CD4-positive, alpha-beta memory T cell (primary cell): ENCODE measurements around the gene PARP8. TPM values are rescaled to one million over a fixed set of nuclear protein-coding genes. Genes with fewer than 3 reads are reported as not detected.

ENCODE experiments used
- CTCF ChIA-PET: fragments of 350-600 bp; sonication (Branson Sonifier 250); formaldehyde crosslinking; loops from one replicate; lab custom pipeline; 2021; ENCODE audit warnings: inconsistent platforms; ENCODE audit not compliant: partially characterized antibody; lab: Charles Lee
- POLR2A ChIA-PET: fragments of 350-600 bp; sonication (Branson Sonifier 250); formaldehyde crosslinking; loops from one replicate; lab custom pipeline; 2021; ENCODE audit not compliant: partially characterized antibody; lab: Charles Lee
- DNase-seq, 5 donors: peaks; one replicate each; pipeline versions ENCODE4 v3.0.0 to v3.0.0-alpha.2; 2020 to 2022; ENCODE audit warnings: mixed read lengths in 1 of 5
- H3K27ac ChIP-seq: one replicate; pipeline ENCODE4 v1.7.0; 2013; ENCODE audit warnings: low read depth, low read length
- H3K27me3 ChIP-seq: 2 replicates; pipeline ENCODE4 v1.7.0; 2013; ENCODE audit warnings: mild to moderate bottlenecking, low read length, moderate library complexity; ENCODE audit not compliant: insufficient read depth
- H3K36me3 ChIP-seq: 2 replicates; pipeline ENCODE4 v1.7.0; 2013; ENCODE audit warnings: mild to moderate bottlenecking, low read length, moderate library complexity; ENCODE audit not compliant: insufficient read depth
- H3K4me1 ChIP-seq: 2 replicates; pipeline ENCODE4 v1.7.0; 2013; ENCODE audit warnings: mild to moderate bottlenecking, low read length, moderate library complexity; ENCODE audit not compliant: insufficient read depth
- H3K4me3 ChIP-seq, 2 donors: one replicate each; pipeline ENCODE4 v1.7.0; 2013; ENCODE audit warnings: low read length in 2 of 2, mild to moderate bottlenecking in 1 of 2
- H3K9me3 ChIP-seq, 2 donors: one replicate each; pipeline ENCODE4 v1.7.0; 2013; ENCODE audit warnings: low read length in 2 of 2, control low read depth in 1 of 2; ENCODE audit not compliant: control insufficient read depth in 1 of 2
- H3K27ac Mint-ChIP-seq, 7 donors: one replicate each; pipeline ENCODE4 v1.8.0; 2020 to 2021; ENCODE audit warnings: mixed read lengths in 7 of 7, mild to moderate bottlenecking in 6 of 7, inconsistent platforms in 3 of 7, moderate library complexity in 3 of 7
- H3K27me3 Mint-ChIP-seq, 2 donors: one replicate each; pipeline ENCODE4 v1.8.0; 2020 to 2021; ENCODE audit warnings: mixed read lengths in 2 of 2
- H3K36me3 Mint-ChIP-seq, 2 donors: one replicate each; pipeline ENCODE4 v1.8.0; 2020 to 2021; ENCODE audit warnings: mixed read lengths in 2 of 2, inconsistent platforms in 1 of 2, mild to moderate bottlenecking in 1 of 2
- H3K4me1 Mint-ChIP-seq, 4 donors: one replicate each; pipeline ENCODE4 v1.8.0; 2020 to 2021; ENCODE audit warnings: mixed read lengths in 4 of 4, mild to moderate bottlenecking in 1 of 4
- H3K4me3 Mint-ChIP-seq, 8 donors: one replicate each; pipeline ENCODE4 v1.8.0; 2020 to 2021; ENCODE audit warnings: mixed read lengths in 8 of 8, mild to moderate bottlenecking in 7 of 8, moderate library complexity in 6 of 8, inconsistent platforms in 3 of 8
- H3K9me3 Mint-ChIP-seq, 8 donors: one replicate each; pipeline ENCODE4 v1.8.0; 2020 to 2021; ENCODE audit warnings: mixed read lengths in 8 of 8, mild to moderate bottlenecking in 5 of 8, inconsistent platforms in 3 of 8, moderate library complexity in 1 of 8
- intact Hi-C: fragments of 100-400 bp; cut with micrococcal nuclease; formaldehyde crosslinking; loops from one replicate; pipeline ENCODE4 v1.15.1; 2023
- polyA plus RNA-seq, 2 donors: library from polyadenylated mRNA; unstranded; fragments of 300-500 nt; fragmentation: Illumina TruSeq; gene quantifications; one replicate each; pipeline ENCODE4 v1.2.3, GENCODE V29; 2021
- total RNA-seq, 2 experiments: library from RNA; stranded (reverse); gene quantifications; one replicate each; pipeline ENCODE4 v1.2.3, GENCODE V29; 2021

The PARP8 gene
- total and polyA plus RNA-seq, 4 experiments from 2014 or later, result 89.5 to 184 (median 136) TPM

DNA sequence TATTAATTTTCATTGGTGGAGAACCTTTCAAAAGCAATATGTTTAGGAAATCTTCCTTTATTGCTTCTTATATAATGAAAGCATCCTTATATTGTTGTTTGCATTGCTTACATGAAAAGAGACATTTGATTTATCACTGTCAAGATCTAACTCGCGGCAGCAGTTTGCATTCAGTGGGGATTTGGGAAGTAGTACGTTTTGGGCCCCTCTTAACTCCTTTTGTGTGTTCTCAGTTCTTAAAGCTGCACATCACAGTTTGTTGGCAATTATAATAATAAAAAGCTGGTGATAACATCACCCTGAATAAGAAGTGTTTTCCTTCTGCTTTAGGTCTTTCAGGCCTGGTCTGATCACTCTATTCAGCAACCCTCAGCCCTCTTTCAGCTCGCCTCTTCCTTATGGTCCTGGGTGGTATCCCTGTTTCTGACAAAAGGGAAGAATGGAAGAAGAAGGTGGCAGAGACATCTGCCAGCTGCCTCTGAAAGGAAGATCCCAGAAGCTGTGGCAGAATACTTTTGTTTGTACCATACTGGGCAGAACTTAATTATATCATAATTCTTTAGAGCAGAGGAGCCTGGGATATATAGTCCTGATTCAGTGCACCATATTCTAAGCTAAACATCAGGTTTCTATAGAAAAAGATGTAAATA is 53.7 kb downstream of the PARP8 start:
- peaks cover 86% of the 10 kb centered on the region for H3K4me1 ChIP-seq
- CTCF ChIA-PET, result interaction anchor here (1.0 to 1.3 kb wide), 3 partner anchors 9 to 18 kb away, joined by 3 read pairs; no protein-coding TSS in a partner anchor
- no peak for DNase-seq
- H3K9me3 Mint-ChIP-seq, result no peaks in the 10 kb centered on the region
- intact Hi-C loops, result no loop called here
- POLR2A ChIA-PET, result interaction anchor here (0.8 to 2.9 kb wide), 2 partner anchors 9 to 58 kb away, joined by 3 to 9 read pairs; no protein-coding TSS in a partner anchor
- no peaks in the 10 kb centered on the region for H3K36me3 ChIP-seq
- no peaks in the 10 kb centered on the region for H3K27me3 Mint-ChIP-seq
- no peaks in the 10 kb centered on the region for H3K27me3 ChIP-seq
- no peak overlapping the region for H3K4me3 ChIP-seq
- H3K36me3 Mint-ChIP-seq, result peaks cover 16 to 41% of the 10 kb centered on the region in 2 donors
- no peak overlapping the region for H3K27ac ChIP-seq
- H3K27ac Mint-ChIP-seq, result peak overlapping the region in 6 of 7 donors; percentile 10 to 82 (median 50)
- no peaks in the 10 kb centered on the region for H3K9me3 ChIP-seq
- H3K4me3 Mint-ChIP-seq, result peak overlapping the region in 4 of 8 donors; percentile 0 to 80 (median 16)
- peaks cover 60 to 87% (median 71%) of the 10 kb centered on the region in 4 donors for H3K4me1 Mint-ChIP-seq

DNA sequence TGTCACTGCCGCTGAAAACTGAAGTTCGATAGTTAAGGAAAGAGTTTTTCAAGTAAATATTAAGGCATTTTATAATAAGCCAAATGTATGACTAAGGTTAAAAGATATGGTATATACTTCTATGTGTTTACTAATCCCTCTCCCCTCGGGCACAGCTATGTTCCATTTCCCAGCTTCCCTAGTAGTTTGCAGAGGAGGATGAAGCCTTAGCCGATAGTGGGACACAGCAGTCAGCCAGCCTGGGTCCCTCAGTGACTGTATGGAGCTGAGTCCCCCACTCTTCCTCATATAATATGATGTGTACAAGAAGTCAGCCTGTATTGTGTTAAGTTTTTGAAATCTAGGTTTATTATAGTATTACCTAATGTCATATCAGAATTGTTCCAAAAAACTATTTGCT is 55.8 kb downstream of the PARP8 start:
- no peak for DNase-seq
- Mint-ChIP-seq H3K27ac (peak overlapping the region in 6 of 7 donors; percentile 1 to 53 (median 20)), H3K4me3 (peak overlapping the region in 5 of 8 donors; percentile 31 to 58 (median 45)), H3K4me1 (peaks cover 63 to 88% (median 72%) of the 10 kb centered on the region in 4 donors), H3K27me3 (no peaks in the 10 kb centered on the region), H3K9me3 (no peaks in the 10 kb centered on the region), H3K36me3 (peaks cover 14 to 39% of the 10 kb centered on the region in 2 donors)
- intact Hi-C loops, result no loop called here
- Histone ChIP-seq H3K27me3 (no peaks in the 10 kb centered on the region), H3K36me3 (no peaks in the 10 kb centered on the region), H3K27ac (no peak overlapping the region), H3K9me3 (no peaks in the 10 kb centered on the region), H3K4me3 (no peak overlapping the region), H3K4me1 (peaks cover 87% of the 10 kb centered on the region)
- ChIA-PET POLR2A (interaction anchor here (1.3 to 2.9 kb wide), 2 partner anchors 11 to 24 kb away, joined by 5 to 9 read pairs; no protein-coding TSS in a partner anchor), CTCF (interaction anchor here (0.7 to 1.6 kb wide), 2 partner anchors 21 to 208 kb away, joined by 3 to 5 read pairs; no protein-coding TSS in a partner anchor)

DNA sequence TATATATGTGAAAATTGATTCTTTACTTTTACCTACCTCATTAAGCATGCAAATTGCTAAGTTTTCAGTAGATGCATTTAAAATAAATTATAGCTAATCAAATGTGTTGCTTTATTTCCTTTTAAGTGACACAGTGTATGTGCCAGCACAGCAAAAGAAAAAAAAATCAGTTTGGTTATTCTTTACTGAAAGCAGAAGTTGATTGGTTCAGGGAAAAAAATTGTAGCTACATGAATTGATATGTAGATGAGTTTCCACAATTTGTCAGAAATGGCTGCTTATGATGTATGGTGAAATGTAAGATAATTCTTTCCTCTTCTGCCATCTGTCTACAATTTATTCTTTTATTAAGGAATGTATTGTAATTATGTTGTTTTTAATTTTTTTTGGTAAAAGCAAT is 57.8 kb downstream of the PARP8 start:
- ChIA-PET POLR2A (interaction anchor here (1.0 to 1.3 kb wide), 2 partner anchors 8 to 56 kb away, joined by 3 to 5 read pairs; no protein-coding TSS in a partner anchor), CTCF (interaction anchor here (0.9 to 1.7 kb wide), 2 partner anchors 9 to 39 kb away, joined by 3 to 6 read pairs; no protein-coding TSS in a partner anchor)
- Mint-ChIP-seq H3K36me3 (peaks cover under 1 to 27% of the 10 kb centered on the region in 2 donors), H3K9me3 (no peaks in the 10 kb centered on the region), H3K4me1 (peaks cover 58 to 86% (median 67%) of the 10 kb centered on the region in 4 donors), H3K4me3 (no peak overlapping the region), H3K27ac (peak overlapping the region in 2 of 7 donors; percentile 17 to 57), H3K27me3 (no peaks in the 10 kb centered on the region)
- Histone ChIP-seq H3K4me3 (no peak overlapping the region), H3K4me1 (peaks cover 84% of the 10 kb centered on the region), H3K36me3 (no peaks in the 10 kb centered on the region), H3K27me3 (no peaks in the 10 kb centered on the region), H3K27ac (no peak overlapping the region), H3K9me3 (no peaks in the 10 kb centered on the region)
- intact Hi-C loops, result no loop called here
- DNase-seq, result no peak

DNA sequence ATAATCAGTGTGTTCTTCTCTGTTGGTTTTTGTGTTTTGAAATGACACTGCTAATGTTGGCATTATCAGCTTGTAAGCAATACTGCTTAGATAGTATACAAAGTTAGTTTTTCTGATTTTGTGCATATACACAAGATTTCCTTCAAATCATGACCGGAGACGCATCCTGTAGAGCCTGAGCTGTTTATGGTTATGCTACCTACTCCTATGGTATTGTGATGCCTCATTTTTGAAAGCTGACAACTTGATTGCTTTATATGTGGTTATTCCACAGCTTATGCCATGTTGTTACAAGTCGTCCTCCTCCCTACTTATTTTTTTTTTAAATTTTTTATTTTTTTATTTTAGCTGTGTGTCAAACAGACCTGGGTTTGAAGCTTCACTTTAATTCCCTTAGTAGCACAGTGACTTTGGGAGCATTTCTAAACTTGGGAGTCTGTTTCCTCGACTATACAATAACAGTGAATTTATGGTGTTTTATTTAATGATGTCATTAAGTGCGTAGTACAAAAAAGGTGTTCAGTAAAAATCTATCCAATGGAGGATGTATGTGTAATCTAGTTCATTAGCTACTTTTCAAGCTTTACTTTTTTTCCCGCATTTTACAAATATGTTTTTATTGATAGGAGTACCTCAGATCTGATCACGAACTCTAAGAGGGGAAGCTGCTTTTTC is 59.5 kb downstream of the PARP8 start:
- peak overlapping the region in 5 of 7 donors; percentile 3 to 72 (median 56) for H3K27ac Mint-ChIP-seq

DNA sequence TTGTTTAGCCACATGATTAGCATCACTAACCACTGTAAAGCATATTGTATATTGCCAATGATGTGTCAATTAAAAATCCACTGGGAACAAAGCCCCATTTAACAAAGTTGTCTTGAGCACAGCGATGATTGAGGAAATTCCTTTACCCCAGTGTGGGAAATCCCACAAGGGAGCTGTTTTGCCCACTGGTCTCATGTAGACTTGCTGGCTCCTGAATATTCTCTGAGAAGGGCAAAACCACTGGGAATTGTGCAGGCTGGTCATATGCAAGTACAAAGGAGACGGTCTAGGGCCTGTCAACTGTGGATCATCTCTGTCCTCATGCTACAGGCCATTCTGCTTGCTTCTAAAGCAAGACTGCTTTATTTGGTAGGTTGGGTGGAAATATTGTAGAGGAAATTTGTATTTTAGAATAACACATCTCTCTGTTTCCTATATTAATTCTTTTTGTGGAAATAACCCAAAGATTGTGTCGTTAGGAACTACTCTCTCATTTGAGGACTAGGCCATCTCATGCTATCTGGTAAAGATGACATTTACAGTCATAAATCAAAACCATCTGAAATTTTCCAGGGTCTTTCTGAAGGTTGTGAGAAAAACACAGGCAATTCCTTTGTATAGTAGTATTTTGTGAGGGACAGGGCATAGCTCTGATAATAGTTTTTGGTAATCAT is 60.2 kb downstream of the PARP8 start:
- Mint-ChIP-seq H3K27me3 (no peaks in the 10 kb centered on the region), H3K27ac (peak overlapping the region in 6 of 7 donors; percentile 56 to 82 (median 63)), H3K9me3 (no peaks in the 10 kb centered on the region), H3K36me3 (peaks cover 6 to 22% of the 10 kb centered on the region in 2 donors), H3K4me1 (peaks cover 58 to 82% (median 67%) of the 10 kb centered on the region in 4 donors), H3K4me3 (peak overlapping the region in 7 of 8 donors; percentile 19 to 75 (median 52))
- Histone ChIP-seq H3K36me3 (no peaks in the 10 kb centered on the region), H3K4me1 (peaks cover 69% of the 10 kb centered on the region), H3K27me3 (no peaks in the 10 kb centered on the region), H3K4me3 (no peak overlapping the region), H3K9me3 (no peaks in the 10 kb centered on the region), H3K27ac (no peak overlapping the region)
- no peak for DNase-seq
- ChIA-PET CTCF (interaction anchor here (1.2 to 1.4 kb wide), 3 partner anchors 12 to 64 kb away, joined by 3 to 5 read pairs (median 4); no protein-coding TSS in a partner anchor), POLR2A (interaction anchor here (0.7 to 2.5 kb wide), 6 partner anchors 12 to 285 kb away, joined by 3 to 13 read pairs (median 4); no protein-coding TSS in a partner anchor)
- intact Hi-C loops, result loop anchor here (1.0 to 2.0 kb wide), 2 partner anchors 8 to 16 kb away; no protein-coding TSS in a partner anchor

More for the DNA sequence above, 59.5 kb downstream of the PARP8 start:
- peaks cover 76% of the 10 kb centered on the region for H3K4me1 ChIP-seq
- no peaks in the 10 kb centered on the region for H3K27me3 ChIP-seq
- no peaks in the 10 kb centered on the region for H3K9me3 Mint-ChIP-seq
- H3K9me3 ChIP-seq, result no peaks in the 10 kb centered on the region
- H3K4me1 Mint-ChIP-seq, result peaks cover 58 to 83% (median 66%) of the 10 kb centered on the region in 4 donors
- no peaks in the 10 kb centered on the region for H3K27me3 Mint-ChIP-seq
- no peaks in the 10 kb centered on the region for H3K36me3 ChIP-seq
- intact Hi-C loops, result loop anchor here (2.0 kb wide), 1 partner anchor 17 kb away; no protein-coding TSS in a partner anchor
- peak overlapping the region in 5 of 8 donors; percentile 33 to 76 (median 64) for H3K4me3 Mint-ChIP-seq
- CTCF ChIA-PET, result interaction anchor here (1.2 to 1.4 kb wide), 3 partner anchors 13 to 63 kb away, joined by 3 to 5 read pairs (median 4); no protein-coding TSS in a partner anchor
- H3K36me3 Mint-ChIP-seq, result peaks cover 6 to 19% of the 10 kb centered on the region in 2 donors
- no peak overlapping the region for H3K27ac ChIP-seq
- POLR2A ChIA-PET, result interaction anchor here (0.7 to 2.5 kb wide), 6 partner anchors 11 to 284 kb away, joined by 3 to 13 read pairs (median 4); no protein-coding TSS in a partner anchor
- no peak for DNase-seq
- H3K4me3 ChIP-seq, result no peak overlapping the region

DNA sequence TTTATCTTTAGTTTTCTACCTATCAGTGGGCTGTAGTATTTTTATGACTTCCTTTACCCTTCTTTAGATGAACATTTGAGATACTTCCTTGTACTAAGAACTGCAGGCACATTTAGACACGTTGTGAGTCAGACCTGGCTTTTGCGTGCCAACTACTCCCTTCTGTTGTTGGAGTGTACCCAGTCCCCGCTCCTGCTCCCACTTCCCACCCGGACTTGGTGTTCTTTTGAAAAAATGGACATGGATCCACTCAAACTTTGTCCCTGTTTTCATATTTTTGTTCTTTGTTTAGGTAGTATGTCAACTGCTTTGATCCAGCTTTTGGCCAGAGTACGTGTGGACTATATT is 60.7 kb downstream of the PARP8 start:
- Mint-ChIP-seq H3K9me3 (no peaks in the 10 kb centered on the region), H3K27ac (peak overlapping the region; percentile 56 to 84 (median 75)), H3K36me3 (peaks cover 6 to 24% of the 10 kb centered on the region in 2 donors), H3K4me1 (peaks cover 56 to 81% (median 66%) of the 10 kb centered on the region in 4 donors), H3K4me3 (peak overlapping the region in 7 of 8 donors; percentile 19 to 75 (median 52)), H3K27me3 (no peaks in the 10 kb centered on the region)
- Histone ChIP-seq H3K36me3 (no peaks in the 10 kb centered on the region), H3K27me3 (no peaks in the 10 kb centered on the region), H3K4me1 (peaks cover 64% of the 10 kb centered on the region), H3K27ac (no peak overlapping the region), H3K4me3 (no peak overlapping the region), H3K9me3 (no peaks in the 10 kb centered on the region)
- DNase-seq, result no peak
- intact Hi-C loops, result loop anchor here (1.0 to 2.0 kb wide), 2 partner anchors 9 to 16 kb away; no protein-coding TSS in a partner anchor
- CTCF ChIA-PET, result no interaction called here
- POLR2A ChIA-PET, result interaction anchor here (2.3 to 2.5 kb wide), 2 partner anchors 12 to 16 kb away, joined by 11 to 13 read pairs; no protein-coding TSS in a partner anchor
